HL-60/S4 treated with retinoic acid at 250 ng/mL for 4 days and 3 days (cell line): Measurements from ENCODE around the gene CDKN1B.

ENCODE experiments used
- in situ Hi-C: fragments of 300-500 bp; cut with MboI; formaldehyde crosslinking; loops from 2 replicates; pipeline ENCODE4 v1.7.0; 2022; ENCODE audit warnings: low sequenced_read_pairs

The CDKN1B gene

GRCh38 chr12:12700254-12700653 lies 16.9 kb upstream of the CDKN1B start:
- in situ Hi-C loops: loop anchor here (10.0 to 25.0 kb wide), 2 partner anchors 325 to 663 kb away; no protein-coding TSS in a partner anchor

DNA sequence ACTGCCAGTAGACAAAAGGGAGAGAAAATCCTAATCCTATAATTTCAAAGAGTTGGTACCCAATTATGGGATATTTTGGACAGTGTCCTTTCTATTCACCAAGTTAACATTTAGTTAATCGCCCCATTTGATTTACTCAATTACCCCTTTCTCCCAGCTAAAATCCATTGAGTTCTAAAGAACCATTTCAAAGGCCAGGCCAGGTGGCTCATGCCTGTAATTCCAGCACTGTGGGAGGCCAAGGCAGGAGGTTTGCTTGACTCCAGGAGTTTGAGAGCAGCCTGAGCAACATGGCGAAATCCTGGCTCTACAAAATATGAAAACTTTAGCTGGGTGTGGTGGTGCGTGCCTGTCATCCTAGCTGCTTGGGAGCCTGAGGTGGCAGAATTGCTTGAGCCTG lies 15.7 kb upstream of the CDKN1B start:
- in situ Hi-C loops: loop anchor here (10.0 to 25.0 kb wide), 2 partner anchors 327 to 664 kb away; no protein-coding TSS in a partner anchor

DNA sequence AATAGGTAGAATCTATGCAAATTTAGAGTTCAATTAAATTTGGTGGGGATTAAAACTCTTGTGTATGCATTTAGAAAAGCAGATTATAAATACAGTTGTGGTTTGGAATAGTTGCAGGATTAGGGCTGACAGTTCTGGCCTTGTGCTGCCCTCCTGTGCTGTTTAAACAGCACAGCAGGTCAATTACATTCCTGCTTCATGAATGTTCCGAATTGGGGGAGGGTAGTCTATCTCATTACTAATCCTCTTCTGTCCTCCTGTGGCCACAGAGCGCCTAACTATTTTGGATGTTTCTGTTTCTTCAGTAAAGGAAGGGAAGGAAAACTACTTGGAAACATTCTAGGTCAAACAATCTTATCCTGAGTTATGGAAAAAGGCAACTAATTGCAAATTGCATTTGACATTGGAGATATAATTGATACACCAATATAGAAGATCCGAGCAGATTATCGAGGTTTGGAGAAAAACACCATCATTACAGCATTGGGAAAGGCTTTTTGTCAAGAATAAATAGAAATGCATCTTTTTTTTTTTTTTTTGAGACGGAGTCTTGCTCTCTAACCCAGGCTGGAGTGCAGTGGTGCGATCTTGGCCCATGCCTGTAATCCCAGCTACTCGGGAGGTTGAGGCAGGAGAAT lies 12.5 kb upstream of the CDKN1B start:
- in situ Hi-C loops: loop anchor here (10.0 to 25.0 kb wide), 2 partner anchors 330 to 667 kb away; no protein-coding TSS in a partner anchor

DNA sequence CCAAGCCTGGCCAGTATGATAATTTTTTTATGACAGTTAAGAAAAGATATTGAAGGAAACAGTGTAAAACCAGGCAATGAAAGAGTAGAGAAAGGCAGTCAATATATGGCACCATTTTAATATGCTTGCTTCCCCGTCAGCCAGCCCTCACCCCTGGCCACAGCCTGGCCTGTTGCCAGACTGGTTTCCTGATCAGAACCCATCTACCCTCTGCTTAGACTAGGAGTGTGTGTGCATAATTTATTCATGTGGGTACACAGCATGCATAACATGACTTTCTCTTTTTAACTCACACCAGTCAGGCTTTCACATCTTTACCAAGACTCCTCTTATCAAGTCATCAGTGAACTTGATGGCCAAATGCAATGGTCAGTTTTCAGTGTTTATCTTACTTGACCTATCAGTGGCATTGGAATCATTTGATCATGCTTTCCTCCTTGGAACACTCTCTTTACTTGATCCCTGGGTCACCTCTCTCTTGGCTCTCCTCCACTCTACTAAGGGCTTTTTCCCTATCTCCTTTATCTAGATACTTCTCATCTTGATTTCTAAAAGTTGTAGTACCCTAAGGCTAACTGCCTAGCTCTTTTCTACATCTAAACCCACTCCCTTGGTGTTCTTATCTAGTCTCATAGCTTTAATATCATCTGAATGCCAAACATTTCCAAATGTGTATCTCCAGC lies 11.2 kb upstream of the CDKN1B start:
- in situ Hi-C loops: loop anchor here (10.0 to 25.0 kb wide), 2 partner anchors 331 to 669 kb away; no protein-coding TSS in a partner anchor

GRCh38 chr12:12713932-12714275 lies 3.3 kb upstream of the CDKN1B start:
- in situ Hi-C loops: loop anchor here (25.0 kb wide), 1 partner anchor 677 kb away; no protein-coding TSS in a partner anchor

- in situ Hi-C loops: loop anchor here (25.0 kb wide), 1 partner anchor 677 kb away; no protein-coding TSS in a partner anchor
These were observed 2.7 kb upstream of the CDKN1B start for GRCh38 chr12:12714276-12715021.

DNA sequence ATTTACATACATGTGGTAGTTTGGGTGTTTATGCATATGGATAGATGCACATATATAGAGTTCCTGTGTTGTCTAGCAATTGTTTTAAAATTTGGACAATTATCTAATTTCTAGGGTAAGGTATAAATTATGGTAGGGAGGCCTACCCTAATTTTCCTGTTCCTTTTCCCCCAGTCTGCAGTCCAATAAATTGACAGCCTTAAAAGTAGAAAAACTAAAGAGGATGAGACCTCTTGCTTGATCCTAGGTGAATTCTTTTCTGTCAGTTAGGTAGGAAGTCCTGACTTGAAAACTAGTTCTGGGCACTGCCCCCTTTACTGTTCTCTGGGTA lies 2.1 kb upstream of the CDKN1B start:
- in situ Hi-C loops: loop anchor here (25.0 kb wide), 1 partner anchor 678 kb away; no protein-coding TSS in a partner anchor

DNA sequence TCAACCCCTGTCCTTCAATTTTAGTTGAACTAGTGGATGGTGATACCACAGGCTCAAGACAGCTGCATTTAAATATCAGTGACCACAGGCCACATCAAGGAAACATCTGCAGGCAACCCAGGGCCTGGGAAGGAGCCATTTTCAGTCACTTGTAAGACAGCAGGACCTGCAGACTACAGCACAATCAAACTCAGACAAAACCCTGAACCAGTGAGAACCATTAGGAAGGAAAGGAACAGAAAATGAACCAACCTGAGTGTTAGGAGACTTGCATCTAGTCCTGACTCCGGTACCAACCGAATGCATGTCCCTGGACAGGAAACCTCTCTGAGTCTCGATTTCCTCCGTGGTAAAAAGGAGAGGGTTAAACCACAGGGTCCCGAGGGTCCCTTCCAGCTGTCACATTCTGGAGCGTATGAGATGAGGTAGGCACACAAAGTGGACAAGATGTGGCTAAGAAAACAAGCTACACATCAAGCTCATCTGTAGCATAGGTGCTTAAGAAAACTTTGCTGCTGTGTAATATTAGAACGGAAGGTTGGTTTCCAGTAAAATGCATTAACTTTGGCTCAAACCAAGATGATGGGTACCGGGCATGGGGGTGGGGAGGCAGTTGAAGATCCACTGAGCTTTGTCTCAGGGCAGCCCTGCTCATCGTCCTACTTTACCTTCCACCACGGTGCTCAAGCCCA lies 1.6 kb upstream of the CDKN1B start:
- in situ Hi-C loops: loop anchor here (25.0 kb wide), 1 partner anchor 678 kb away; no protein-coding TSS in a partner anchor

DNA sequence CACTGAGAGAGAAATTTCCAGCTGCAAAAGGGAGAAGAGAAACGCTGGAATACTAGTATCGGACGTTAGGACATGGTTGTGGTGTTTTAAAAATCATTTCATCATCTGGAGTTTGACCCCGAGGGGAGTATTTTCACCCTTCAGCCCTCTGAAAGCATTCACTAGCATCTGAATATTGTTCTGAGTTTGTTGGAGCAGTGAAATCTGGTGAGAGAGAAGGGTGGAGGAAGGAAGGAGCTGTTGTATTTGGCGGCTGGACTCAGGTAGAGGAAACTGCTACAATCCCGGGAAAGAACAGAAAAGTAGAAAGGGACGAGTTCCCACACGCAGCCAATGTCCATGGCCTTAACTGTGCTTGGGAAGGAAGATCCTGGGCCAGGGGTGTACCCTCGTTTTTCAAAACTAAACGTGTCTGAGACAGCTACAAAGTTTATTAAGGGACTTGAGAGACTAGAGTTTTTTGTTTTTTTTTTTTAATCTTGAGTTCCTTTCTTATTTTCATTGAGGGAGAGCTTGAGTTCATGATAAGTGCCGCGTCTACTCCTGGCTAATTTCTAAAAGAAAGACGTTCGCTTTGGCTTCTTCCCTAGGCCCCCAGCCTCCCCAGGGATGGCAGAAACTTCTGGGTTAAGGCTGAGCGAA lies 896 bp upstream of the CDKN1B start:
- in situ Hi-C loops: loop anchor here (25.0 kb wide), 1 partner anchor 679 kb away; no protein-coding TSS in a partner anchor

DNA sequence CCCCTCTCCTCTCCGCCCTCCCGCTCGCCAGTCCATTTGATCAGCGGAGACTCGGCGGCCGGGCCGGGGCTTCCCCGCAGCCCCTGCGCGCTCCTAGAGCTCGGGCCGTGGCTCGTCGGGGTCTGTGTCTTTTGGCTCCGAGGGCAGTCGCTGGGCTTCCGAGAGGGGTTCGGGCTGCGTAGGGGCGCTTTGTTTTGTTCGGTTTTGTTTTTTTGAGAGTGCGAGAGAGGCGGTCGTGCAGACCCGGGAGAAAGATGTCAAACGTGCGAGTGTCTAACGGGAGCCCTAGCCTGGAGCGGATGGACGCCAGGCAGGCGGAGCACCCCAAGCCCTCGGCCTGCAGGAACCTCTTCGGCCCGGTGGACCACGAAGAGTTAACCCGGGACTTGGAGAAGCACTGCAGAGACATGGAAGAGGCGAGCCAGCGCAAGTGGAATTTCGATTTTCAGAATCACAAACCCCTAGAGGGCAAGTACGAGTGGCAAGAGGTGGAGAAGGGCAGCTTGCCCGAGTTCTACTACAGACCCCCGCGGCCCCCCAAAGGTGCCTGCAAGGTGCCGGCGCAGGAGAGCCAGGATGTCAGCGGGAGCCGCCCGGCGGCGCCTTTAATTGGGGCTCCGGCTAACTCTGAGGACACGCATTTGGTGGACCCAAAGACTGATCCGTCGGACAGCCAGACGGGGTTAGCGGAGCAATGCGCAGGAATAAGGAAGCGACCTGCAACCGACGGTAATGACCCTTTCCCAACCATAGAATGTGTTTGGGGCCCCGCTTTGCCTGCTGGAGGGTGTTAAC lies 615 bp downstream of the CDKN1B start:
- in situ Hi-C loops: loop anchor here (25.0 kb wide), 1 partner anchor 680 kb away; no protein-coding TSS in a partner anchor

DNA sequence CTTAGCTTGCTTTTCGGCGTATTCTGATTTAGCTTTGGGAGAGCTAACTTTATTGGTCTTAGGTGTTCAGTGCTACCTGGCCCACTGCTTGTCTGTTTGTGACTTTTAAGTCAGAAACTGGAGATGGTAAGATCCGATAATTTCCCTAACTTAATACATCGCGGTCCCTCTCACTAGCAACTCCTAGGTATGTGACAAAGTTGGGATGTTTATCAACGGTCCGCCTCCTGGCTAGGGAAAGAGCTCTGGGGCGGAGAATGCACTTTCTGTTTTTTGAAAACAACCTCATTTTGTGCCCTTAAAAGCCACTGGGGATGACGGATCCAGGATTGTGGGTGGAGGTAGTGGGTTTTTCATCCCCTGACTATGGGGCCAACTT lies 1.2 kb downstream of the CDKN1B start:
- in situ Hi-C loops: loop anchor here (25.0 kb wide), 1 partner anchor 681 kb away; no protein-coding TSS in a partner anchor

GRCh38 chr12:12718853-12719252 lies 1.7 kb downstream of the CDKN1B start:
- in situ Hi-C loops: loop anchor here (25.0 kb wide), 1 partner anchor 682 kb away; no protein-coding TSS in a partner anchor

- in situ Hi-C loops: loop anchor here (25.0 kb wide), 1 partner anchor 682 kb away; no protein-coding TSS in a partner anchor
These were observed 2.3 kb downstream of the CDKN1B start for GRCh38 chr12:12719496-12719895.

DNA sequence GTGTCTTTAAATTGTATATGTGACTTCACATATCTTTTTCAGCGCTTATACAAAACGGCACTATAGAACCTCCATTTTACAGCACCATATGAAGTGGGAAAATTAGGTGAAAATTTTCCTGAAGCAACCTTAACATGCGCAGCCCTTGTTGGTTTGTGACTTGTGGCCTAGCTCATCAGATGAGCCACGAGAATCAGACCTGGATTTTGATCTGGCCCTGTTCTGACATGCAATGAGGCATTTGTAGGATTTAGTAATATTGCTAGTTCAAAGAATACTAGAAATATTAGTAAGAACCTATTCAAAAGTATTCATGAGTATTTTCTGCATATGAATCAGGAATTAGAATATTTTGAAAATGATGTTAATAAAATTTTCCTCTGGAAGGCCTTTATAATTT lies 2.9 kb downstream of the CDKN1B start:
- in situ Hi-C loops: loop anchor here (25.0 kb wide), 1 partner anchor 683 kb away; no protein-coding TSS in a partner anchor

DNA sequence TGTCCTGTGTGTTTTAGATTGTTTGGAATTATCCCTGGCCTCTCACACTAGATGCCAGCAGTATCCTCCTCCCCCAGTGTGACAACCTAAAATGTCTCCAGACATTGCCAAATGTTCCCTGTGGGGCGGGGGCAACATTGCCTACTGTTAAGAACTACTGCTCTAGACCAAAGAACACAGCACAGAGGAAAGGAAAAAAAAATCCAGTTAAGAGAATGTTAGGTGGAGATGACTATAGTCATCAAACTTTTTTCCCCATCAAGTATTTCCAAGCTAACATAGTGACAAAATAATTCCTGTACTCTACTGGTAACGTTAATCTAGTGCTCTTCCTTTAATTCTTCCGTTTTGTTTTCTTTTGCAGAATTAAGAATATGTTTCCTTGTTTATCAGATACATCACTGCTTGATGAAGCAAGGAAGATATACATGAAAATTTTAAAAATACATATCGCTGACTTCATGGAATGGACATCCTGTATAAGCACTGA lies 3.5 kb downstream of the CDKN1B start:
- in situ Hi-C loops: loop anchor here (25.0 kb wide), 1 partner anchor 683 kb away; no protein-coding TSS in a partner anchor

GRCh38 chr12:12721176-12721751 lies 4.1 kb downstream of the CDKN1B start:
- in situ Hi-C loops: loop anchor here (25.0 kb wide), 1 partner anchor 684 kb away; no protein-coding TSS in a partner anchor

DNA sequence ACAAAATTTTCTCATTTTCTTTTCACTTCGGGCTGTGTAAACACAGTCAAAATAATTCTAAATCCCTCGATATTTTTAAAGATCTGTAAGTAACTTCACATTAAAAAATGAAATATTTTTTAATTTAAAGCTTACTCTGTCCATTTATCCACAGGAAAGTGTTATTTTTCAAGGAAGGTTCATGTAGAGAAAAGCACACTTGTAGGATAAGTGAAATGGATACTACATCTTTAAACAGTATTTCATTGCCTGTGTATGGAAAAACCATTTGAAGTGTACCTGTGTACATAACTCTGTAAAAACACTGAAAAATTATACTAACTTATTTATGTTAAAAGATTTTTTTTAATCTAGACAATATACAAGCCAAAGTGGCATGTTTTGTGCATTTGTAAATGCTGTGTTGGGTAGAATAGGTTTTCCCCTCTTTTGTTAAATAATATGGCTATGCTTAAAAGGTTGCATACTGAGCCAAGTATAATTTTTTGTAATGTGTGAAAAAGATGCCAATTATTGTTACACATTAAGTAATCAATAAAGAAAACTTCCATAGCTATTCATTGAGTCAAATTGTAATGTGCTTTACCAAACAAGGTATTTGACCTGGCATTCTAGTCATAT lies 4.8 kb downstream of the CDKN1B start:
- in situ Hi-C loops: loop anchor here (25.0 kb wide), 1 partner anchor 685 kb away; no protein-coding TSS in a partner anchor
